GM18868 (cell line): ENCODE data around the gene PTPRZ1.

Experiments used
- ATAC-seq: cut with Tn5 transposase; IDR thresholded peaks from one replicate; pipeline ENCODE4 v1.9.1; 2021; ENCODE audit warnings: mild to moderate bottlenecking, moderate library complexity; ENCODE audit not compliant: unreplicated experiment

PTPRZ1 gene

GRCh38 chr7:121890833-121891232 is 17.9 kb downstream of the PTPRZ1 start:
- no peak for ATAC-seq

GRCh38 chr7:121891731-121892130 is 18.8 kb downstream of the PTPRZ1 start:
- ATAC-seq: no peak

GRCh38 chr7:121901026-121901425 is 28.1 kb downstream of the PTPRZ1 start:
- ATAC-seq: peak; percentile 86

- ATAC-seq: no peak
These were observed 31.2 kb downstream of the PTPRZ1 start for GRCh38 chr7:121904120-121904519.

- ATAC-seq: no peak
These were observed 35.1 kb downstream of the PTPRZ1 start for GRCh38 chr7:121908042-121908441.

GRCh38 chr7:121909716-121910345 is 36.9 kb downstream of the PTPRZ1 start:
- ATAC-seq: no peak

- no peak for ATAC-seq
These were observed 41.1 kb downstream of the PTPRZ1 start for GRCh38 chr7:121913947-121914675.

- ATAC-seq: no peak
These were observed 41.8 kb downstream of the PTPRZ1 start for GRCh38 chr7:121914676-121915279.

- no peak for ATAC-seq
These were observed 43.2 kb downstream of the PTPRZ1 start for GRCh38 chr7:121916211-121916610.

GRCh38 chr7:121919986-121920385 is 47.0 kb downstream of the PTPRZ1 start:
- ATAC-seq: no peak

GRCh38 chr7:121924269-121925186 is 51.6 kb downstream of the PTPRZ1 start:
- no peak for ATAC-seq

- ATAC-seq: no peak
These were observed 58.4 kb downstream of the PTPRZ1 start for GRCh38 chr7:121931149-121931902.

GRCh38 chr7:121932768-121933167 is 59.8 kb downstream of the PTPRZ1 start:
- ATAC-seq: no peak

- ATAC-seq: no peak
These were observed 64.1 kb downstream of the PTPRZ1 start for GRCh38 chr7:121936951-121937623.

GRCh38 chr7:121938429-121938996 is 65.6 kb downstream of the PTPRZ1 start:
- no peak for ATAC-seq

GRCh38 chr7:121940918-121941317 is 68.0 kb downstream of the PTPRZ1 start:
- no peak for ATAC-seq

GRCh38 chr7:121941830-121942229 is 68.9 kb downstream of the PTPRZ1 start:
- ATAC-seq: no peak

- ATAC-seq: no peak
These were observed 72.1 kb downstream of the PTPRZ1 start for GRCh38 chr7:121945066-121945465.

GRCh38 chr7:121945480-121946236 is 72.7 kb downstream of the PTPRZ1 start:
- ATAC-seq: no peak
